H9 (cell line): ENCODE data around the gene KEAP1. TPM values are rescaled to one million over a fixed set of nuclear protein-coding genes. Genes with fewer than 3 reads are reported as not detected.

Experiments used
- DNase-seq: peaks from one replicate; pipeline ENCODE4 v3.0.0-alpha.2; 2017
- H2AFZ ChIP-seq: one replicate; pipeline ENCODE4 v1.6.1; 2013; ENCODE audit warnings: mild to moderate bottlenecking, low read length, control low read depth, moderate library complexity
- H2AK5ac ChIP-seq: 2 replicates; pipeline ENCODE4 v1.6.1; 2013; ENCODE audit warnings: low read length, control low read depth, mixed read lengths; ENCODE audit not compliant: insufficient read length
- H2BK120ac ChIP-seq: one replicate; pipeline ENCODE4 v1.6.1; 2013; ENCODE audit warnings: low read depth, mild to moderate bottlenecking, low read length, control low read depth, inconsistent platforms; ENCODE audit not compliant: poor library complexity, severe bottlenecking
- H2BK12ac ChIP-seq: 2 replicates; pipeline ENCODE4 v1.6.1; 2013; ENCODE audit warnings: low read length, control low read depth, mixed read lengths, low read depth; ENCODE audit not compliant: insufficient read length
- H2BK15ac ChIP-seq: 2 replicates; pipeline ENCODE4 v1.6.1; 2013; ENCODE audit warnings: low read depth, low read length, control low read depth
- H2BK20ac ChIP-seq: one replicate; pipeline ENCODE4 v1.6.1; 2013; ENCODE audit warnings: low read depth, mild to moderate bottlenecking, low read length, control low read depth, inconsistent platforms; ENCODE audit not compliant: poor library complexity, severe bottlenecking
- H2BK5ac ChIP-seq: 2 replicates; pipeline ENCODE4 v1.6.1; 2013; ENCODE audit warnings: low read length, control low read depth, mixed read lengths; ENCODE audit not compliant: insufficient read length
- H3K14ac ChIP-seq: 2 replicates; pipeline ENCODE4 v1.6.1; 2013; ENCODE audit warnings: low read length, control low read depth; ENCODE audit not compliant: insufficient read depth
- H3K18ac ChIP-seq: 2 replicates; pipeline ENCODE4 v1.6.1; 2013; ENCODE audit warnings: low read depth, mild to moderate bottlenecking, mixed read lengths, low read length, control low read depth; ENCODE audit not compliant: insufficient read length
- H3K23ac ChIP-seq: 2 replicates; pipeline ENCODE4 v1.6.1; 2013; ENCODE audit warnings: low read length, control low read depth, mixed read lengths, low read depth; ENCODE audit not compliant: insufficient read length
- H3K23me2 ChIP-seq: 2 replicates; pipeline ENCODE4 v1.6.1; 2013; ENCODE audit warnings: low read depth, mild to moderate bottlenecking, mixed read lengths, low read length, control low read depth; ENCODE audit not compliant: insufficient read length, poor library complexity, severe bottlenecking
- H3K27ac ChIP-seq: 2 replicates; pipeline ENCODE4 v1.5.1; 2013; ENCODE audit warnings: low read length, control low read depth, mixed read lengths, low read depth; ENCODE audit not compliant: insufficient read length
- H3K27me3 ChIP-seq: 2 replicates; pipeline ENCODE4 v1.6.1; 2013; ENCODE audit warnings: low read length, control low read depth, inconsistent platforms; ENCODE audit not compliant: insufficient read depth
- H3K4ac ChIP-seq: 2 replicates; pipeline ENCODE4 v1.6.1; 2013; ENCODE audit warnings: low read depth, mild to moderate bottlenecking, control low read depth, inconsistent platforms, low read length, moderate library complexity
- H3K4me1 ChIP-seq: 2 replicates; pipeline ENCODE4 v1.6.1; 2013; ENCODE audit warnings: low read length, control low read depth, inconsistent platforms; ENCODE audit not compliant: insufficient read depth
- H3K4me2 ChIP-seq: 2 replicates; pipeline ENCODE4 v1.6.1; 2013; ENCODE audit warnings: low read length, control low read depth, mixed read lengths; ENCODE audit not compliant: insufficient read length, insufficient read depth
- H3K56ac ChIP-seq: 2 replicates; pipeline ENCODE4 v1.6.1; 2013; ENCODE audit warnings: low read depth, mild to moderate bottlenecking, mixed read lengths, low read length, control low read depth; ENCODE audit not compliant: insufficient read length
- H3K79me1 ChIP-seq: 2 replicates; pipeline ENCODE4 v1.6.1; 2013; ENCODE audit warnings: low read depth, mild to moderate bottlenecking, moderate library complexity, low read length, control low read depth, inconsistent platforms; ENCODE audit not compliant: insufficient read depth, poor library complexity, severe bottlenecking
- H3K79me2 ChIP-seq: 2 replicates; pipeline ENCODE4 v1.6.1; 2013; ENCODE audit warnings: low read length, control low read depth, inconsistent platforms; ENCODE audit not compliant: insufficient read depth
- H3K9ac ChIP-seq: 2 replicates; pipeline ENCODE4 v1.6.1; 2013; ENCODE audit warnings: low read length, control low read depth, mixed read lengths; ENCODE audit not compliant: insufficient read length; ENCODE audit errors: extremely low read depth
- H3K9me3 ChIP-seq: one replicate; pipeline ENCODE4 v1.6.1; 2013; ENCODE audit warnings: low read depth, low read length, inconsistent platforms; ENCODE audit not compliant: control insufficient read depth
- H3T11ph ChIP-seq: one replicate; pipeline ENCODE4 v1.6.1; 2013; ENCODE audit warnings: mild to moderate bottlenecking, low read length, control low read depth, inconsistent platforms
- H4K20me1 ChIP-seq: one replicate; pipeline ENCODE4 v1.6.1; 2013; ENCODE audit not compliant: control insufficient read depth, insufficient read length, insufficient read depth
- H4K5ac ChIP-seq: 2 replicates; pipeline ENCODE4 v1.6.1; 2013; ENCODE audit warnings: low read depth, mild to moderate bottlenecking, mixed read lengths, low read length, control low read depth; ENCODE audit not compliant: insufficient read length
- H4K8ac ChIP-seq: replicated peaks from 2 replicates; pipeline ENCODE4 v1.6.1; 2013; ENCODE audit warnings: low read length, control low read depth, mixed read lengths, low read depth; ENCODE audit not compliant: insufficient read length
- H4K91ac ChIP-seq: 2 replicates; pipeline ENCODE4 v1.6.1; 2013; ENCODE audit warnings: low read depth, mild to moderate bottlenecking, moderate library complexity, mixed read lengths, low read length, control low read depth; ENCODE audit not compliant: insufficient read length
- H3K27ac Mint-ChIP-seq, 3 experiments: 2 replicates in 2 of 3; 3 replicates in 1 of 3; pipeline ENCODE4 v1.8.0; 2020 to 2021; ENCODE audit warnings: mixed read lengths in 3 of 3, mild to moderate bottlenecking in 1 of 3, moderate library complexity in 1 of 3
- H3K27me3 Mint-ChIP-seq: 2 replicates; pipeline ENCODE4 v1.8.0; 2021; ENCODE audit warnings: low read depth, mild to moderate bottlenecking, moderate library complexity, mixed read lengths
- H3K36me3 Mint-ChIP-seq, 3 experiments: 2 replicates in 2 of 3; 3 replicates in 1 of 3; pipeline ENCODE4 v1.8.0; 2020 to 2021; ENCODE audit warnings: low read depth in 3 of 3, mixed read lengths in 3 of 3; ENCODE audit not compliant: insufficient read depth in 1 of 3
- H3K4me1 Mint-ChIP-seq, 2 experiments: 2 replicates each; pipeline ENCODE4 v1.8.0; 2020; ENCODE audit warnings: mixed read lengths in 2 of 2
- H3K4me3 Mint-ChIP-seq, 2 experiments: 2 replicates in 1 of 2; 3 replicates in 1 of 2; pipeline ENCODE4 v1.8.0; 2020 to 2021; ENCODE audit warnings: mild to moderate bottlenecking in 2 of 2, mixed read lengths in 2 of 2, moderate library complexity in 1 of 2
- H3K9me3 Mint-ChIP-seq, 2 experiments: 2 replicates in 1 of 2; 3 replicates in 1 of 2; pipeline ENCODE4 v1.8.0; 2020; ENCODE audit warnings: mild to moderate bottlenecking in 2 of 2, mixed read lengths in 2 of 2, moderate library complexity in 1 of 2
- WGBS: extraction: QIAGEN DNeasy Blood & Tissue Kit; methylation state at CpG from one replicate; pipeline ENCODE4 v1.1.7; 2013; ENCODE audit warnings: missing lambda C conversion rate, low lambda C conversion rate, mixed read lengths; ENCODE audit not compliant: insufficient read length; ENCODE audit errors: extremely low coverage; 5-methylcytosine and 5-hydroxymethylcytosine counted together
- total RNA-seq: library from RNA; stranded (reverse); gene quantifications from 2 replicates; pipeline ENCODE4 v1.2.1, GENCODE V29; 2021
- TF ChIP-seq, protein P1 (sequence below): fragments of 200-600 bp; sonication (generic); conservative IDR thresholded peaks from 3 replicates; pipeline ENCODE4 v1.8.0; 2021; ENCODE audit warnings: antibody characterized with exemption, mild to moderate bottlenecking

Gene KEAP1
- total RNA-seq, 1 experiment from 2014 or later = 88.7 TPM

DNA sequence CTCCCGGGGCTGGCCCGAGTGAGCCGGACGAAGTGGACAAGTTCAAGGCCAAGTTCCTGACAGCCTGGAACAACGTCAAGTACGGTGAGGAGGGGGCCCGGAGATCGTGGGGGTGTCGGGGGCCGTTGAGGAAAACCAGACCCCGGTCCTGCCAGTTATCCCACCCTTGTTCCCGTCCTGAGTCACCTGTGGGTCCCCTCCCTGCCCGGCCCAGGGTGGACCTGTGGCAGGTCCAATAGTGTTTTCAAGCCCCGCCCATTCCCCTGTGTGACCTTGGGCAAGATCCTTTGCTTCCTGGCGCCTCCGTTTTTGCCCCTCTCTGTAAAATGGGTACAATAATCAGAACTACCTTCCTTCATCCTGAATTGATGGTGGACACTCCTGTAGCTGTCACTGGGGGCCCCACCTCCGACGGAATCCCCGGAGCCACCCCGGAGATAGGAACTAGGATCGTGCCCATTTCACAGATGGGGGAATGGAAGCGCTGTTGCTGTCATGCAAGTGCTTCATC lies 41.1 kb upstream of the KEAP1 start:
- H3K23ac ChIP-seq = no peak overlapping the region
- H2AFZ ChIP-seq = no peak overlapping the region
- no peak overlapping the region for H3K14ac ChIP-seq
- no peak overlapping the region for H3K27ac ChIP-seq
- Mint-ChIP-seq H3K27me3 (peaks cover 2% of the 10 kb centered on the region; the same call in 1 of the 2 replicates), H3K4me3 (peak overlapping the region; percentile 89), H3K4me1 (peaks cover 4 to 12% of the 10 kb centered on the region in 2 experiments), H3K36me3 (peaks cover 10 to 21% (median 21%) of the 10 kb centered on the region in 3 experiments; a peak in 6 of 7 replicates), H3K9me3 (no peaks in the 10 kb centered on the region), H3K27ac (peak overlapping the region in 2 of 3 experiments; percentile 88 to 91; a peak in 4 of 7 replicates)
- no peak overlapping the region for H3K4ac ChIP-seq
- no peaks in the 10 kb centered on the region for H4K20me1 ChIP-seq
- no peak overlapping the region for H4K8ac ChIP-seq
- H3K4me2 ChIP-seq = peak overlapping the region; percentile 53
- H2BK15ac ChIP-seq = no peak overlapping the region
- peak overlapping the region; percentile 12 for H3K9ac ChIP-seq
- H3K4me1 ChIP-seq = no peaks in the 10 kb centered on the region
- no peak overlapping the region for H2BK20ac ChIP-seq
- H2AK5ac ChIP-seq = no peak overlapping the region
- no peak overlapping the region for H3T11ph ChIP-seq
- H4K5ac ChIP-seq = no peak overlapping the region
- H3K27me3 ChIP-seq = no peaks in the 10 kb centered on the region
- no peak overlapping the region for H3K56ac ChIP-seq
- H3K79me2 ChIP-seq = no peaks in the 10 kb centered on the region
- H2BK5ac ChIP-seq = no peak overlapping the region
- no peak overlapping the region for H2BK120ac ChIP-seq
- no peak overlapping the region for H3K18ac ChIP-seq
- H4K91ac ChIP-seq = no peak overlapping the region
- TF ChIP-seq, protein P1, sequence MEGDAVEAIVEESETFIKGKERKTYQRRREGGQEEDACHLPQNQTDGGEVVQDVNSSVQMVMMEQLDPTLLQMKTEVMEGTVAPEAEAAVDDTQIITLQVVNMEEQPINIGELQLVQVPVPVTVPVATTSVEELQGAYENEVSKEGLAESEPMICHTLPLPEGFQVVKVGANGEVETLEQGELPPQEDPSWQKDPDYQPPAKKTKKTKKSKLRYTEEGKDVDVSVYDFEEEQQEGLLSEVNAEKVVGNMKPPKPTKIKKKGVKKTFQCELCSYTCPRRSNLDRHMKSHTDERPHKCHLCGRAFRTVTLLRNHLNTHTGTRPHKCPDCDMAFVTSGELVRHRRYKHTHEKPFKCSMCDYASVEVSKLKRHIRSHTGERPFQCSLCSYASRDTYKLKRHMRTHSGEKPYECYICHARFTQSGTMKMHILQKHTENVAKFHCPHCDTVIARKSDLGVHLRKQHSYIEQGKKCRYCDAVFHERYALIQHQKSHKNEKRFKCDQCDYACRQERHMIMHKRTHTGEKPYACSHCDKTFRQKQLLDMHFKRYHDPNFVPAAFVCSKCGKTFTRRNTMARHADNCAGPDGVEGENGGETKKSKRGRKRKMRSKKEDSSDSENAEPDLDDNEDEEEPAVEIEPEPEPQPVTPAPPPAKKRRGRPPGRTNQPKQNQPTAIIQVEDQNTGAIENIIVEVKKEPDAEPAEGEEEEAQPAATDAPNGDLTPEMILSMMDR = no peak
- H3K79me1 ChIP-seq = no peaks in the 10 kb centered on the region
- no peaks in the 10 kb centered on the region for H3K23me2 ChIP-seq
- WGBS = no CpG with 5 or more reads among the region's 22 CpGs
- H3K9me3 ChIP-seq = no peaks in the 10 kb centered on the region
- DNase-seq = no peak
- H2BK12ac ChIP-seq = no peak overlapping the region
